Epithelial cell of esophagus (primary cell): ENCODE measurements around the gene ADAMTS12.
A peak's percentile ranks its signal among the peaks of the same experiment; 100 is the strongest.

Experiments used
- DNase-seq: peaks from one replicate; pipeline ENCODE4 v3.0.0; 2010; ENCODE audit warnings: low read depth
- H3K4me3 ChIP-seq: 2 replicates; pipeline ENCODE4 v1.5.1; 2011; ENCODE audit warnings: mild to moderate bottlenecking, low read length, control low read depth
- TF ChIP-seq, protein P1 (sequence below): IDR thresholded peaks from 2 replicates; pipeline ENCODE4 v1.5.1; 2011; ENCODE audit warnings: low read depth, mild to moderate bottlenecking, low read length, control low read depth, inconsistent platforms; ENCODE audit not compliant: insufficient read depth; ENCODE audit errors: missing control alignments

ADAMTS12 gene

GRCh38 chr5:33604503-33604902, 287.3 kb downstream of the ADAMTS12 start:
- TF ChIP-seq, protein P1, sequence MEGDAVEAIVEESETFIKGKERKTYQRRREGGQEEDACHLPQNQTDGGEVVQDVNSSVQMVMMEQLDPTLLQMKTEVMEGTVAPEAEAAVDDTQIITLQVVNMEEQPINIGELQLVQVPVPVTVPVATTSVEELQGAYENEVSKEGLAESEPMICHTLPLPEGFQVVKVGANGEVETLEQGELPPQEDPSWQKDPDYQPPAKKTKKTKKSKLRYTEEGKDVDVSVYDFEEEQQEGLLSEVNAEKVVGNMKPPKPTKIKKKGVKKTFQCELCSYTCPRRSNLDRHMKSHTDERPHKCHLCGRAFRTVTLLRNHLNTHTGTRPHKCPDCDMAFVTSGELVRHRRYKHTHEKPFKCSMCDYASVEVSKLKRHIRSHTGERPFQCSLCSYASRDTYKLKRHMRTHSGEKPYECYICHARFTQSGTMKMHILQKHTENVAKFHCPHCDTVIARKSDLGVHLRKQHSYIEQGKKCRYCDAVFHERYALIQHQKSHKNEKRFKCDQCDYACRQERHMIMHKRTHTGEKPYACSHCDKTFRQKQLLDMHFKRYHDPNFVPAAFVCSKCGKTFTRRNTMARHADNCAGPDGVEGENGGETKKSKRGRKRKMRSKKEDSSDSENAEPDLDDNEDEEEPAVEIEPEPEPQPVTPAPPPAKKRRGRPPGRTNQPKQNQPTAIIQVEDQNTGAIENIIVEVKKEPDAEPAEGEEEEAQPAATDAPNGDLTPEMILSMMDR: no peak
- DNase-seq: no peak
- no peak overlapping the region for H3K4me3 ChIP-seq

DNA sequence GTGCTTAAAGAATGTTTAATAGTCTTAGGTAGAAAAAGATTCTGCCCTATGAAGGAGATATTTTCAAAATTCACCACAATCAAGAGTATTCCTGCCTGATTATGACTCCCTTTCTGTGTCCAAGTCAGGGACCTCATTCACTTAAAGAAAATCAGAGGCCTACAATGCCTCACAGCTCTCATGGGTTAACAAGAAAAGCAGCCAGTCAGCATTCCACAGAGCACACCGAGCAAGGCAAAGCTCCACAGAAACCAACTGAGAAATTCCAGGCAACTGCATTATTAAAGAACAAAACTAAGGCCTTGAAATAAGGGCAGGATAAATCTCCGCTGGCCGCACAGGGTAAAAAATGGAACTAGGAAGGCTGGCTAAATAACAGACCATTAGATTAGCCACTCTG, 289.9 kb downstream of the ADAMTS12 start:
- peak; percentile 53 for DNase-seq
- no peak overlapping the region for H3K4me3 ChIP-seq
- TF ChIP-seq, protein P1: no peak

DNA sequence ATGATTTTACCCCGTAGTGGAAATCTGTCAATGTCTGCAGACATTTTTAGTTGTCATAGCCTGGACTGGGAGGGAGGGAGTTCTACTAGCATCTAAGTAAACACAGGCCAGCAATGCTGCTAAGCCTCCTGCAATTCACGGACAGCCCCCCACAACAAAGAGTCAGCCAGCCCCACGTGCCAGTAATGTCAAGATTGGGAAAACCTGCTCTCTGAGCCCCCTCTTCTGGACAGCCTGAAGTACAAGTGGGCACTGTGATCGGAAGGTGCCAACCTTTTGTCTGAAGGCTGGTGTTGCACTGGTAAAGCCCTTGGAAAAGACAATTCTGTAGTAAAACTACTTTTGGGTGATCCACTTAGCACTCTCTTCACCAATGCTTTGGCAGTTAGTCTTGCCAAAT, 296.5 kb downstream of the ADAMTS12 start:
- no peak for DNase-seq
- TF ChIP-seq, protein P1: no peak

DNA sequence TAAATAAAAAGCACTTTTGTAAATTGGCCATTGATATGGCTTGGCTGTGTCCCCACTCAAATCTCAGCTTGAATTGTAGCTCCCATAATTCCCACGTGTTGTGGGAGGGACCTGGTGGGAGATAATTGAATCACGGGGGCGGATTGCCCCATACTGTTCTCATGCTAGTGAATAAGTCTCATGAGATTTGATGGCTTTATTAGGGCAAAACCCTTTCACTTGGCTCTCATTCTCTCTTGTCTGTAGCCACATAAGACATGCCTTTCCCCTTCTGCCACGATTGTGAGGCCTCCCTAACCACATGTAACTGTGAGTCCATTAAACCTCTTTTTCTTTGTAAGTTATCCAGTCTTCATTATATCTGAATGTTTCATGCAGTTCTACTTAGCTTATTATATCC, 297.8 kb downstream of the ADAMTS12 start:
- no peak for DNase-seq
- TF ChIP-seq, protein P1: no peak
- no peak overlapping the region for H3K4me3 ChIP-seq

More for the DNA sequence above, 296.5 kb downstream of the ADAMTS12 start:
- no peak overlapping the region for H3K4me3 ChIP-seq

GRCh38 chr5:33592245-33592644, 299.5 kb downstream of the ADAMTS12 start:
- no peak overlapping the region for H3K4me3 ChIP-seq
- TF ChIP-seq, protein P1: no peak
- DNase-seq: no peak

- TF ChIP-seq, protein P1: peak; percentile 38
- H3K4me3 ChIP-seq: no peak overlapping the region
- peak; percentile 28 for DNase-seq
Measured at GRCh38 chr5:33588654-33589372, 303.0 kb downstream of the ADAMTS12 start.

GRCh38 chr5:33583332-33583731, 308.5 kb downstream of the ADAMTS12 start:
- no peak for DNase-seq
- TF ChIP-seq, protein P1: no peak
- no peak overlapping the region for H3K4me3 ChIP-seq
